Activated T-cell treated with anti-CD3 and anti-CD28 coated beads, Interleukin-2, amount 50 U/mL, for 4 hours (primary cell): ENCODE data around the gene GOLGA2. TPM values are rescaled to one million over a fixed set of nuclear protein-coding genes. Genes with fewer than 3 reads are reported as not detected.
"Not testable (repeated sequence)": the region's sequence is repeated elsewhere in the genome, so short reads cannot be mapped to it uniquely, and the experiment has no call there.

Experiments used
- ATAC-seq, 2 donors: fragments of 200-7000 bp; cut with Tn5 transposase; one replicate each; pipeline ENCODE4 v1.10.0; 2021
- DNase-seq: peaks from one replicate; pipeline ENCODE4 v3.0.0-alpha.2; 2020
- H3K27me3 Mint-ChIP-seq: one replicate; pipeline ENCODE4 v1.8.0; 2021; ENCODE audit warnings: low read depth, mixed read lengths
- H3K36me3 Mint-ChIP-seq: one replicate; pipeline ENCODE4 v1.8.0; 2022; ENCODE audit warnings: mixed read lengths; ENCODE audit not compliant: insufficient read depth
- H3K4me1 Mint-ChIP-seq: one replicate; pipeline ENCODE4 v1.8.0; 2021; ENCODE audit warnings: low read depth, mixed read lengths
- H3K4me3 Mint-ChIP-seq: one replicate; pipeline ENCODE4 v1.8.0; 2021; ENCODE audit warnings: mild to moderate bottlenecking, moderate library complexity, mixed read lengths
- H3K9me3 Mint-ChIP-seq: one replicate; pipeline ENCODE4 v1.8.0; 2021; ENCODE audit warnings: mixed read lengths
- total RNA-seq, 3 donors: library from RNA; stranded (reverse); gene quantifications; one replicate each; pipeline ENCODE4 v1.2.1, GENCODE V29; 2021

Gene GOLGA2
- total RNA-seq, 3 donors from 2014 or later: 39.4 to 48.2 (median 46.5) TPM

DNA sequence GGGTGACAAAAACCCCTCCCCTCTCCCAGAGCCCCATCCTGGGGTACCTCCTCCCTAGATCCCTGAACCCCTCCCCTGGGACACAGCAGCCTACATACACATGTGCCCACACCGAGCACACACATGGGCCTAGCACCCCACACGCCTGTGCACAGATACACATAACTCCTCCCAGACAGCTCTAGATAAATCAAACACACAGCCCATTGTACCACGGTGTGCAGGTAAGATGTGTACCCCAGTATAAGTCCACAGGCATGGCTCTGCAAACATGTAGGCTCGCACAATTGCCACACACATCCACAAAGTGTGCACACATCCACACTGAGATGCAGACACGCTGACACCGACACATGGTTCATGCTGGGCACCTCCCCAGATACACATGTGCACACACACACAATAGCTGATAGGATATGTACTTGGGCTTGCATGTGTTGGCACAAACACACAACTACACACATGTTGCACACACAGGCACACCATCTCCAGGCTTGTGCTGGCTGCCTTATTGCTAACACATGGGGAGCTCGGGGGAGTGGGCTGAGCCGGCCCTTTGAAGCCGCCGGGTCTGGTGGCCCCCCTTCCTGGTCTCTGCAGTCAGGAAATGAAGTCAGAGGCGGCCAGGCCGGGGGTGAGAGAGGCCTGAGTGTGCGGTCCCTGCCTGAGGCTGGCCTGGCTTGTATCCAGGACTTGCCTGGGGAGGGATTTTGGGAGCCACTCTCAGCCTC, 30.2 kb downstream of the GOLGA2 start:
- Mint-ChIP-seq H3K36me3 (no peaks in the 10 kb centered on the region), H3K9me3 (no peaks in the 10 kb centered on the region), H3K27me3 (peaks cover 25% of the 10 kb centered on the region), H3K4me3 (no peak overlapping the region), H3K4me1 (peaks cover 6% of the 10 kb centered on the region)
- DNase-seq (no peak), ATAC-seq (no peak)

DNA sequence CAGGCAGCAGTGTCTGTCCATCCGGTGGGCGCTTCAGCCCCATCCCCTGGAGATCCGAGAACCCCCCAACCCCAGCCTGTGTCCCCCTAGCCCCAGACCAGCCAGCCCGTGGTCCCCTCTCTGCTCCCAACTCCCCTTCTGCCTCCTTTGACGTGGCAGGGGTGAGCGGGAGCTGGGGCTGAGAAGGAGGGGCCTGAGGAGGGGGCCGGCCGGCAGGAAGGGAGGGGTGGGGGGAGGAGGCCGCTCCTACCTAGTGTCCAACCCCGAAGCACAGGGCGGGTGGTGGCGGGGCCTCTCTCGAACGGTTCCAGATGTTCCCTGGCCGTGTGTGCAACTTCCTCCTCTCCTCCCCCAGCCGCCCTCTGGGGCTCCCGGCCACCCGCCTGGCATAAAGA, 31.0 kb downstream of the GOLGA2 start:
- ATAC-seq (no peak), DNase-seq (no peak)
- H3K27me3 Mint-ChIP-seq: peaks cover 25% of the 10 kb centered on the region
- H3K9me3 Mint-ChIP-seq: no peaks in the 10 kb centered on the region
- H3K36me3 Mint-ChIP-seq: no peaks in the 10 kb centered on the region
- H3K4me3 Mint-ChIP-seq: no peak overlapping the region
- H3K4me1 Mint-ChIP-seq: peaks cover 3% of the 10 kb centered on the region

DNA sequence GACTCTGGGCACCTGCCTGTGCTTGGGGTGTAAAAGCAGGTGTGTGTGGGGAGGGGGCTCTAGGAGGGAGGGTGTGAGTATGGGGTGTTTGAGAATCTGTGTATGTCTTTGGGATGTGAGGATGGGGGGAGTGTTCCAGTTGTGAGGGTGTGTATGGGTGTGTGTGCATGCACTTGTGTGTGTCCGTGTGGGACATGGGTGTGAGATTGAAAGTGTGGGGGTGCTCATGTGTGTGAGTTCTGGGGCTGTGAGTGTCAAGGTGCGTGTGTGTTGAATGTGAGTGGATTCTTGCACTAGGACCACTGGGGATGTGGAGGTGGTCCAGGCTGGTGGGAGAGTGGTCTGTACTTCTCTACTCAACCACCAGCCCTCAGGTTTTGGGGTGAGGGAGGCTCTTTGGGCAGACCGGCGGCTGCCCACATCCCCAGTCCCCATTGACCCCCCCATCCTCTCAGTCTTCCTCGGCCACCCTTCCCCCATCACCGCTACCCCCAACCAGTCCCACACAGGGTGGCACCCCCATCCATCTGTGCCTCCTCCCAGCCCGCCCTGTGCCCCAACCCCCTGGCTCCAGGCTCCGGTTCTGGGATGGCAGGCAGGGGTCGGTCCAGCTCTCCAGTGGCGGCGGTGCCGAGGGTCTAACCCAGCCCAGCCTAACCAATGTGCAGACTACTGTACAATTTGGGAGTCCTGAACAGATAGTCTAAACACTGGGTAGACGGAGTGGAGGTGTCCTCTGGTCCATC, 31.5 kb downstream of the GOLGA2 start:
- no peaks in the 10 kb centered on the region for H3K36me3 Mint-ChIP-seq
- no peak overlapping the region for H3K4me3 Mint-ChIP-seq
- no peak for ATAC-seq
- DNase-seq: no peak
- peaks cover 25% of the 10 kb centered on the region for H3K27me3 Mint-ChIP-seq
- H3K4me1 Mint-ChIP-seq: no peaks in the 10 kb centered on the region
- H3K9me3 Mint-ChIP-seq: no peaks in the 10 kb centered on the region

DNA sequence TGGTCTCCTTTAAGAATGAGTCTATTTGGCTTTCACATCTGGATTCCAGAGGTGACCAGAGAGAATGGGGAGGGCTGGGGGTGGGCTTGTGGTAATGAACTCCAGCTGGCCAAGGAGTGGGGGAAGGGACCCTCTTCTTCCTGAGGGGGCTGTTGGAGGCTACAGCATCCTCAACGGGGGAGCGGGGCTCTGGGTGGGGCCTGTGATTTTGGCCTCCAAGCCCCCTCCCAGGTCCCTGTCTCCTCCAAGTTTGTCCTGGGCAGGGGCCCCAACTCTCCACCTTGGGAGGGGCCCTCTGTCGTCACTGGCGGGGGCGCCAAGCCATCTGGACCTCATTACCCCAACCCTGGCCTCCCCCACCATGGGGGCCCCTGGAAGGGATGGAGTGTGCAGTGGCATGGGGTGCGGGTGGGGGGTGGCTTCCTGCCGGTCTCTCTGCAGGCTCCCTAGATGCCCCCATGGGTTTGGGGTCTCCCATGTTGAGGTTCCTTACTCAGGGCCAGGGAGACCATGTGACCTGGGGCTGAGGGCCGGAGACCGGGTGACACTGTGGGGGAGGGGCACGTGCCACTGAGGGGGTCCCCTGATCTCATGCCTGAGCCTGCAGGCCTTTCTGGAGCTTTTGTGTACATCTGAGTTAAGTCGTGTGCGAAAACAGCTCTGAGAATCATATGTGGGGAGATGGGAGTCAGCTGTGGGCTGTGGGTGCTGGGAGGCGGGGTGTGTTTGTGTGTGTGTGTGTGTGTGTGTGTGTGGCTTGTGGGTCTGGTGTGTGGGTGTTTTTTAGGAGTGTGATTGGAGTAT, 32.4 kb downstream of the GOLGA2 start:
- ATAC-seq (no peak), DNase-seq (no peak)
- H3K4me3 Mint-ChIP-seq: no peak overlapping the region
- H3K4me1 Mint-ChIP-seq: no peaks in the 10 kb centered on the region
- no peaks in the 10 kb centered on the region for H3K36me3 Mint-ChIP-seq
- no peaks in the 10 kb centered on the region for H3K9me3 Mint-ChIP-seq
- H3K27me3 Mint-ChIP-seq: peaks cover 25% of the 10 kb centered on the region

DNA sequence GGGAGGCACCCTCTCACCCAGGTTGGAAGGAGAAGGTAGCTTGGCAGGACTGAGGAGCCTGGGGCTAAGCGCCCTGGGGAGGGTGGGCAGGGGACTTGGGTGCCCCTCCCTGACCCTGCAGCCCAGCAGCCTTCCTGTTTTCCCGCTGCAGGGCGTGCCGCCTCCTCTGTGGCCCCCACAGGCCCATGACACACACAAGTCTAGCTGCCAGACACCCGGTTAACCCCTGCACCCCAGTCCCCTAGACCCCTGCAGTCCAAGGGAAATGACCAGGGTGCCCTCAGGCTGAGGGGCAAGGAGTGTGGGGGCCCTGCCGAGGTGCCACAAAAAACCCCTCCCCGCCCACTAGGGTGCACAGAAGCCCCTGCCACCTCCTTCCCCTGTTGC, 33.0 kb downstream of the GOLGA2 start:
- peaks cover 25% of the 10 kb centered on the region for H3K27me3 Mint-ChIP-seq
- no peaks in the 10 kb centered on the region for H3K36me3 Mint-ChIP-seq
- no peaks in the 10 kb centered on the region for H3K9me3 Mint-ChIP-seq
- no peak overlapping the region for H3K4me3 Mint-ChIP-seq
- H3K4me1 Mint-ChIP-seq: no peaks in the 10 kb centered on the region
- ATAC-seq: no peak
- no peak for DNase-seq

DNA sequence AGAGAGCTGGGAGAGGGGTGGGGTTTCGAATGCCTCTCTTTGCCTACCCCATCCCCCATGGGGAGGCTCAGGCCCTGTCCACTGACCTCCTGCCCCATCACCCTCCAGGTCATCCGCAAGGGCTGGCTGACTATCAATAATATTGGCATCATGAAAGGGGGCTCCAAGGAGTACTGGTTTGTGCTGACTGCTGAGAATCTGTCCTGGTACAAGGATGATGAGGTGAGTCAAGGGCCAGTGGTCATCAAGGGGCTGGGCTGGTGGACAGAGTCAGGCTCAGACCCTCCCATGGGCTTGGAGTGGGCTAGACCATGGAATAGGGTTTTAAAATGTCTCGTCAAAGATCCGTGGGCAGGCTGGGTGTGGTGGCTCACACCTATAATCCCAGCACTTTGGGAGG, 33.7 kb downstream of the GOLGA2 start:
- H3K4me3 Mint-ChIP-seq: no peak overlapping the region
- ATAC-seq: no peak
- no peaks in the 10 kb centered on the region for H3K9me3 Mint-ChIP-seq
- H3K27me3 Mint-ChIP-seq: peaks cover 25% of the 10 kb centered on the region
- no peak for DNase-seq
- H3K4me1 Mint-ChIP-seq: no peaks in the 10 kb centered on the region
- H3K36me3 Mint-ChIP-seq: no peaks in the 10 kb centered on the region

DNA sequence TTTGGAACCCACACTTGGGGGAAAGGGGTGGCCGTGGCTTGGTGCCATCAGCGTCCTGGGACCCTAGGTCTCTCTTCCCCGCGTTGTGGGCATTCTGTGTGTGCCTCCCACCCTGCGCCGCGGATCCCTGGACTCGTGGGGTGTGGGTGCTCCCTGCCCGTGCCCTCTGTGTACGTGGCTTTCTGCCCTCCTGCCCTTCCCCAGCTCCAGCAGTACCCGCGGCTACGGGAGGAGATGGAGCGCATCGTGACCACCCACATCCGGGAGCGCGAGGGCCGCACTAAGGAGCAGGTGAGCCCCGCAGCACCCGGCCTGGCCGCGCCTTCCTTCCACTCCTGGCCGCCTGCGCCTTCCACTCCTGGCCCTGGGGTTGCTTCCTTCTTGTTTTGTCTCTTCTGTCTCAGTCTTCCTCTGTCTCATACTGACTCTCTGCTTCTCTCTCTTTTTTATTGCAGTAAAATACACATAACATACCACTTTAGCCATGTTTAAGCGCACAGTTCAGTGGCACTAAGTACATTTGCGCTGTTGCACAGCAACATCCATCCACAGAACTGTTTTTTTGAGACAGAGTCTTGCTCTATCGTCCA, 41.9 kb downstream of the GOLGA2 start:
- Mint-ChIP-seq H3K36me3 (no peaks in the 10 kb centered on the region), H3K4me3 (no peak overlapping the region), H3K27me3 (peaks cover 6% of the 10 kb centered on the region), H3K4me1 (no peaks in the 10 kb centered on the region), H3K9me3 (no peaks in the 10 kb centered on the region)
- ATAC-seq: no peak
- DNase-seq: no peak

DNA sequence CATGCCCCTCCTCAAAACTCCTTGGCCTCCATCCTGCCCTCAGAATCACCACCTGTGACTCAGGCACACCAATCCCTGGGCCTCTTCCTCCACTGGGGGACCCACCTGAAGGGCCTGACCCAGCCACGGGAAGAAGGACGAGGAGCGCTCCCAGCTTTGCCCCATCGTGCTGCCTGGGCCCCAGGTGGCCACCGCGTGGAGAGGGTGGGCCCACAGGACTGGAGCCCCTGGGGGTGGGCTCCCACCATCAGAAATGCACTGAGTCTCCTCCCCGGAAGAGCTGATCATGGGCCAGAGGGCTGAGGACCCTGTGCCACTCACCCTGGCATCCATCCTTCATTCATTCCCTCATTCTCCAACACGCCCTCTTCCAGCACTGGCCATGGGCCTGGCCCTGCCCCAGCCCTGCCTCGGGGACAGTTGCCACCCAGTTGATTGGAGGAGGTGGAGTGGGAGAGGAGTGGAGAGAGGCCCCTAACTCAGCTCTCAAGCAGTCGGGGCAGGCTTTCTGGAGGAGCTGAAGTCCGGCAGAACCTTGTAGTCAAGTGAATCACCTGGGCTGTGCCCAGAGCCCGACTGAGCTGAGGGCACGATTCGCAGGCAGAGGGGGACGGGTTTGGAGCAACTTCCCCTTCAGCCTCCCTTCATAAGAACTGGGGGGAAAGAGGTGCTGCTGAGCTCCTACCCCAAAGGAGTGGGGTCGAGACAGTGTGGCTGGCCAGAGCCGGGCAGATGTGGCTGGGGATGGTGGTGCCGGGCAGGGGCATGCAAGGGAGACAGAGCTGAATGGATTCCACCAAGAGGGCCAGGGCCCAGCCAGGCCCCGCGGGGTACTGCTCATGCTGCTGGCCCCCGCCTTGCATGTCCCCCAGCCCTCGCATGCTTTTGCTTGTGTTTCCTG, 43.0 kb downstream of the GOLGA2 start:
- peaks cover 6% of the 10 kb centered on the region for H3K27me3 Mint-ChIP-seq
- ATAC-seq (no peak), DNase-seq (no peak)
- H3K4me3 Mint-ChIP-seq: no peak overlapping the region
- H3K4me1 Mint-ChIP-seq: no peaks in the 10 kb centered on the region
- H3K9me3 Mint-ChIP-seq: no peaks in the 10 kb centered on the region
- H3K36me3 Mint-ChIP-seq: no peaks in the 10 kb centered on the region

DNA sequence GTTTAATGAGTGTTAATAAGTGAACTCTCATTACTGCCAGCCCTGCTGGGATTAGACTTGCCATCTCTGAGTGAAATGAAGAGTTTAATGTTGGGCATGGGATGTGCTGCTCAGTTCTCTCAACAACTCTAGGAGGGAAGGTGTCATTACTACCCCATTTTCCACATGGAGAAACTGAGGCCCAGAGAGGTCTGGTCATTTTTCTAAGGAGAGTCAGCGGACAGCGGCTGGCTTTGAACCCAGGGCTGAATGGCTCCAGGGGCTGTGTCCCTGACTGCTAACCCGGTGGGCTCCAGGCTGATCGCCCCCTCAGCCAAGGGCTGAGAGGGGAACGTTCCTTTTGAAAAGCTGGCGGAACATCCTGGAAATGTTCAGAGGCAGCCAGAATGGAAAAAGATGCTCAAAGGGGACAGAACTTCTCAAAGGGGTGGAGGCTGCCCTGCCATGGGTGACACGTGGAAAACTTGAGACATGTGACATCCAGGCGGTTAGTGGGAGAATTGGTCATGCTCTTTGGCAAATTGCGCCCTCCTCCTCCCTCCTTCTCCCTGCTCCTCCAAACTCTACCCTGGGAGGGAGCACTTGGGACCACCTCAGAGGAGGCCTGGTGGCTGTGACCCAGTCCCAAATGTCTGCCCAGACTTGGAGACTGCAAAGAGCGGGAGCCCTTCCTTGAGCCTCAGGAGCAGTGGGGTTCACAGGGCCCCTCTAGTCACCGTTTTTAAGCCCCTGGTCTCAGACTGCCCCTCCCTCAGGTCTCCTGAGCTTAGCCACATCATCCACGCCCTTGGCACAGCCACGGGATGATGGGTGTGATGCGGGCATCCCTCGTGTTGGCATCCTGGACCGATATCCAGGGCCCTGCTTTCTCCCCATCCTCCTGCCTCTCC, 43.9 kb downstream of the GOLGA2 start:
- peaks cover 6% of the 10 kb centered on the region for H3K27me3 Mint-ChIP-seq
- ATAC-seq (no peak), DNase-seq (no peak)
- H3K9me3 Mint-ChIP-seq: no peaks in the 10 kb centered on the region
- no peaks in the 10 kb centered on the region for H3K36me3 Mint-ChIP-seq
- H3K4me3 Mint-ChIP-seq: no peak overlapping the region
- H3K4me1 Mint-ChIP-seq: no peaks in the 10 kb centered on the region

DNA sequence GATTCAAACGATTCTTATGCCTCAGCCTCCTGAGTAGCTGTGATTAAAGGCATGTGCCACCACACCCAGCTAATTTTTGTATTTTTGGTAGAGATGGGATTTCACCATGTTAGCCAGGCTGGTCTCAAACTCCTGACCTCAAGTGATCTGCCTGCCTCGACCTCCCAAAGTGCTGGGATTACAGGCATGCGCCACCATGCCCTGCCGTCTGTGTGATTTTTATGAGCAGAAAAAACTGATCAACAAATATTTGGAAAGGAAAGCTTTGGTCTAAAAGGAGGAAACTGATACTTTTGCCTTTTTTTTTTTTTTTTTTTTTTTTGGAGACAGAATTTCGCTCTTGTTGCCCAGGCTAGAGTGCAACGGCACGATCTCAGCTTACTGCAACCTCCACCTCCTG, 44.9 kb downstream of the GOLGA2 start:
- DNase-seq, H3K4me1 Mint-ChIP-seq, H3K9me3 Mint-ChIP-seq, H3K27me3 Mint-ChIP-seq, H3K36me3 Mint-ChIP-seq, ATAC-seq, H3K4me3 Mint-ChIP-seq: not testable (repeated sequence)

DNA sequence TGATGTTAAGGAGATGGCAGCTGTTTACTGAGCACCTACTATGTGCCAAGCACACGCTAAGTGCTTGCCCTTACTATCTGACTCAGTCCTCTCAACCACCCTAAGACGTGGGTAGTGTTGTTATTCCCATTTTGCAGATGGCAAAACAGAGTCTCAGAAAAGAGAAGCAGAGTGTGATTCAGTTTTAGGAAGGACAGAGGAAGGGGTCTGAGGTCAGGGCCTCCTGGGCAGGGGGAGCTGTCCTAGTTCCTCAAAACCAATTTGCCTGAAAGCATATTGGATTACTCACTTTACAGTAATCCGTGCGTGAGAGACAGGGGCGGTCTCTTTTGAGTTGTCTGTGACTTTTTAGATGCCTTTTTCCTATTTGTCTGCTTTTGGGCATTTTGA, 49.4 kb downstream of the GOLGA2 start:
- no peak for DNase-seq
- Mint-ChIP-seq H3K9me3 (no peaks in the 10 kb centered on the region), H3K4me1 (no peaks in the 10 kb centered on the region), H3K27me3 (peaks cover 5% of the 10 kb centered on the region), H3K4me3 (no peak overlapping the region), H3K36me3 (no peaks in the 10 kb centered on the region)
- no peak for ATAC-seq

DNA sequence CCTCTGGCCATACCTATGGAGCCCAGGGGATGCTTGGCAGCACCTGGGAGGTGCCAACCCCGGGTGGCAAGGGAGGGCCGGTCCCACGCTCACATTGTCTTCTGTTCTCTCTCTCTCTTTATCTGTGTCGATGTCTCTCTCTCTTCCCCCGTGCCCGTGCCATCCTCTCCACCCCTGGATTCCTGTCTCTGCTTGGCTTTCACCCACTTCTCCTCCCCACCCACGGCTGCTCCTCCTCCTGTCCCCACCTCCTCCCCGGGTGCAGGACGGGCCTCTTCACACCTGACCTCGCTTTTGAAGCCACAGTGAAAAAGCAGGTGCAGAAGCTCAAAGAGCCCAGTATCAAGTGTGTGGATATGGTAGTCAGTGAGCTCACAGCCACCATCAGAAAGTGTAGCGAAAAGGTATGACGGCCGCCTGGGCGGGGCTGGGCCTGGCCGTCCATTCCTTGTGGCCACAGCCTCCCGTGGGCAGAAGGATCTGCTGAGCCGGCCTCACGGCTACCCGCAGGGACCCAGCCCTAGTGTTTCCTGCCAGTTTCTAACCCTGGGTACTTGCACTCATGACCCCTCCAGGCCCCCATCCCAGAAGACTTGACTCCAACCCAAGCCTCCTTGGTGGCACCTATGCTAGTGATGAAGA, 49.9 kb downstream of the GOLGA2 start:
- Mint-ChIP-seq H3K4me3 (no peak overlapping the region), H3K4me1 (no peaks in the 10 kb centered on the region), H3K27me3 (peaks cover 5% of the 10 kb centered on the region), H3K36me3 (no peaks in the 10 kb centered on the region), H3K9me3 (no peaks in the 10 kb centered on the region)
- no peak for ATAC-seq
- no peak for DNase-seq
